HG03039 (cell line): Measurements from ENCODE around the gene TP53TG5.

Experiments
- ATAC-seq: cut with Tn5 transposase; IDR thresholded peaks from one replicate; pipeline ENCODE4 v1.9.1; 2021; ENCODE audit warnings: mild to moderate bottlenecking, moderate library complexity; ENCODE audit not compliant: unreplicated experiment

TP53TG5 gene

DNA sequence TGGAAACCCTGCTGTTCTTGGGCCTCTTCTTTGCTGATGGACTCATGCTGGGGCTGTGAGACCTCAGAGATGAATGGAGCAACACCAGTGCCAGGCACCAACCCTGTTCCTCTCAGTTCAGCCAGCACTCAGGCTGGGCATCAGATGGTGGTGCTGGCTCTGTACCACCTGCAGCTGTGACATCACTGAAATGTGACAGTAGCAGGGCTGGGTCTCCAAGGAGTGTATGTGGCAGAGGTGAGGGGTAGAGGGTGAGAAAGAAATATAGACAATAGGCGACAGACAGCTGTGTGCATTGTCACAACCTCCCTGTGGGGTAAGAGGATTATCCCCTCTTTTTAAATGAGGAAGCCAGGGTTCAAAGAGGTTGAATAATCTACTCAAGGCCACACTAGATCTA is at the start of gene TP53TG5:
TP53TG5 (minus strand) TSS at position 135 of the 400 bp plus-strand sequence; CDS start at position 46, 89 bp downstream.
- ATAC-seq = no peak

DNA sequence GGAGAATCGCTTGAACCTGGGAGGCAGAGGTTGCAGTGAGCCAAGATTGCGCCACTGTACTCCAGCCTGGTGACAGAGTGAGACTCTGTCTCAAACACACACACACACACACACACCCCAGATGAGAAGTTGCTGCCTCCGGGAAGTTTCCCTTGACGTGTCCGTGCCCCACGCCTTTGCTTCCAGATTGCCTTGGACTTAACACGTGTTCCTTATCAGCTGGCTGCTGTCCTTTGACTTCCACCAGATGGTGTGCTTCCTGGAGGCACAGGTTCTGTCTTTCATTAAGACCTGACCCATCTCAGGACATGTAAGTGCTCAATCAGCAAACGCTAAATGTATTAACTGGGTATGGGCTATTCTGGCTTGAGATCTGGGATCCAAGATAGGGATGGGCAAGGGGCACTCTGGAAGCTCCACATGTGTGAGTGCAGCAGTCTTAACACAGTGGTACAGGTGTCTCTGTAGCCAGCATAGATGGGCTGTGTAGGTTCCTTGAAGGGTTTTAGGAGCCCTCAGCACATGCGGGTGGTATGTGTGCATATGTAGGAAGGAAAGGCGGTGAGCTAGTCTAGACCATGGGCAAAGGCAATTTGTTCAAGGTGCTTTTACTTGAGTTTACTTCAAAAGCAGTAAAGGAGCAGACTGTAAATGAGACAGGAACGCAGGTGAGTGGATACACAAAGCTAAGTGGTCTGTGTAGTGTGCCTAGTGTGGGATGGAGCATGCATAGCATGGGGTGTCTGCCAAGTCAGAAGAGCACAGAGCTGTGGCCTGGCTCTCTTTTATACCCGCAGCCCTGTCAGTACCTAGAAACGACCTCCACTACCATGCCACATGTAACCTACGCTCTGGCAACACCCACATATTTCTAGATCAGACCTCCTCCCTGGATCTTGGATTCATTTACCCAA is 49.4 kb upstream of the TP53TG5 start:
- ATAC-seq = no peak

DNA sequence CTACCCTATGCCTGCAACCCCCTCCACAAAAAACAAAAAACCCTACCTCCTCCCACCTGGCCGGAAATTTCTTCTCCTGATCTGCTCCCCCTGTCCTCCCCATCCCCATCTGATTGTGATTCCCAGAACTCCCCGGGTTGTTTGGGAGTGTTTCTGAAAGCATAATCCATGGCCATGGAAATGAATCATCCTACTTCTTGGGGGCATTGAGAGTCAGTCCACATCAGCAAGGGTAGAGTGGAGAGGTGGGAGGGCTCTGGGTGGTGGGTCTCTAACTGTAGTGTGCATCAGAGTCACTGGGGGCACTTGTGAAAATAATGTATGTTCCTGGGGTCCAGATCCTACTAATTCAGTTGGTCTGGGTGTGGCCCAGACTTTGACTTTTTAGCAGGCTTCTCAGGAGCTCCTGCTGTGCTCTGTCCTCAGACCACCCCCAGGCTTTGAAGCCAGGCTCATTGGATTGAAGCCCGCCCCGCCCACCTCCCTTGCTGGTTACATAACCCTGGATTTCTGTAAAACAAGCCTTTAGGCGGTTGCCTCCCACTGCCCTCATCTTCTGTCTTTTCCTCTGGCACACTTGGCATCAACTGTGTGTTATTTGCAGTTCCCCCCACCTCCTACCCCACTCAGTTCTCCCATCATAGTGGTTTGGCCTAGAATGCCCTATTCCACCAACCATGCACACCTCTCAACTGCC is 48.3 kb upstream of the TP53TG5 start:
- no peak for ATAC-seq

DNA sequence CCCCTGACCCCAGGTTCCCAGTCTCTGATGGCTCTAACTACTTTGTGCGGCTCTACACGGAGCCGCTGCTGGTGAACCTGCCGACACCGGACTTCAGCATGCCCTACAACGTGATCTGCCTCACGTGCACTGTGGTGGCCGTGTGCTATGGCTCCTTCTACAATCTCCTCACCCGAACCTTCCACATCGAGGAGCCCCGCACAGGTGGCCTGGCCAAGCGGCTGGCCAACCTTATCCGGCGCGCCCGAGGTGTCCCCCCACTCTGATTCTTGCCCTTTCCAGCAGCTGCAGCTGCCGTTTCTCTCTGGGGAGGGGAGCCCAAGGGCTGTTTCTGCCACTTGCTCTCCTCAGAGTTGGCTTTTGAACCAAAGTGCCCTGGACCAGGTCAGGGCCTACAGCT is 47.4 kb upstream of the TP53TG5 start:
- ATAC-seq = no peak

DNA sequence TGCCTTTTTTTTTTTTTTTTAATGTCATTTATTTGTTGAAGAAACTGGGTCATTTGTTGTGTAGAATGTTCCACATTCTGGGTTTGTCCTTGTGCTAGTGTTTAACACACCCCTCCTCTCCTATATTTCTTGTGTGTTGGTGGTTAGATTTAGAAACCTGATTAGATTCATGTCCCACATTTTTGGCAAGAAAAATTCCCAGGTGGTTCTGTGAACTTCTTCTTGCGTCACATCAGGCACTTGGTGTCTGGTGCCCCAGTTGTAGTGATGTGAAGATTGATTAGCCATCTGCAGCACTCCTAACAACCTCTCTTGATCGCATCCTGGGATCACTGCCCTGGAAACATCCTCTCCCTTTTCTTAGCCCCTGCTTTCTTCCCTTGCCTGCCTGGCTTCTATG is 45.6 kb upstream of the TP53TG5 start:
- ATAC-seq = no peak

DNA sequence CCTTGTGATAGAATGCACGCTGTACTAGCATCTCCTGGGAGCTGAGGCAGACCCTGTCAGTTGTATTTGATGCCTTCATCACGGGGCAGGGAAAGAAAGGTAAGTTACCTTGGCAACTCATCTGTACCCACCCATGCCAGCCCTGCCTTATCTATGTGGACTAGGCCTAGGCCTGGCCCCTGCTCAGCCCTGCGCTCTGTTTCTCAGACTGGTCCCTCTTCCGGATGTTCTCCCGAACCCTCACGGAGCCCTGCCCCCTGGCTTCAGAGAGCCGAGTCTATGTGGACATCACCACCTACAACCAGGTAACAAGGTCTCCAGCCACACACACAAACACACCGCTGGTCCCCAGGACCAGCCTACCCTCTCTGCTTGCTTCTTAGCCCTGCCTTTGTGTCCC is 42.0 kb upstream of the TP53TG5 start:
- no peak for ATAC-seq

DNA sequence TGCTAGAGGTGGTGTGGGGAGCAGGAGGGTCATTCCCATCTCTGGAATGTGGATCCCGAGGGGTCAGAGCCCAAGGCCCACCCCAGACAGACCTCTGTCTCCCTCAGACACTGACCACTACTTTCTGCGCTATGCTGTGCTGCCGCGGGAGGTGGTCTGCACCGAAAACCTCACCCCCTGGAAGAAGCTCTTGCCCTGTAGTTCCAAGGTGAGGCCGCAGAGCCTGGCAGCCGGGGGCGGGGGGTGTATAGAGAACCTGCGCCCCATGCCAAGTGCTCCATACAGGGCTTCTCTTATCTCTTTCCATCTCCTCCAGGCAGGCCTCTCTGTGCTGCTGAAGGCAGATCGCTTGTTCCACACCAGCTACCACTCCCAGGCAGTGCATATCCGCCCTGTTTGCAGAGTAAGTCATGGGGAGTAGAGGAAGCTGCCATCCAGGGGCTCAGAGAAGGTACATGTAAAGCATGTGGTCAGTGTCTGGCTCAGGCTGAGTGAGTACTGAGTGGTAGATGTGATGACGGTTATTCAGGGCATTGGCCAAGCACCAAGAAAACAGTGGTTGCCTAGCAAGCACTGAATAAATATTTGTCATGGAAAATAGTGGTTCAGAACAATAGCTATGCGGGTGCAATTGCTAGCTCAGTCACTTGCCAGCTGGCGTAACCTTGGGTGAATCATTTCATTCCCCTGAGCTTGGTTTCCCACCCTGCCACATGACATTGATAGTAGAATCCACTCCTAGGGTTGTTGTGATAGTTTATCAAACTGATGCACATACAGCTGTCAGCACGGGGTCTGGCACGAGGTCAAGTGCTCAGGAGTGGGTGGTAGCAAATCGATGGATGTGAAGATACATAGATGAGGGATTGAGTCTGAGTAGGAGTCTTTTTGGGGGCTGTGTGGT is 41.3 kb upstream of the TP53TG5 start:
- peak; percentile 48 for ATAC-seq

DNA sequence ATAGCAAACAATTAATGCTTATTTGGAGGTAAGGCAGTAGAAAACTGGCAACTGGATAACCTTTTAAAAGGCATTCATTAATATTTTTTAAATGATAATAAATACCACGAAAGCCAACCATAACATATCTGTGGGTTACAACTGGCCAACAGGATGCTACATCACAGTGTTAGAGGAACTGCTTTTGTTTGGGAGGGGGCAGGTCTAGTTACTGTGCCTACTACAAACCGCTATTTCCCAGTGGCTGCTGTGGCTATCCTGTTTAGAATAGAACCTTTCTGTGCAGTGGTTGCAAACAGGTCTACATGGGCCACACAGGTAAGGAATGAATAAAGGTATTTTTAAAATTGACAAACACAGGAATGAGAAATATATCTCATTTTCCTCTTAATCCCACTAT is 38.8 kb upstream of the TP53TG5 start:
- ATAC-seq = no peak

DNA sequence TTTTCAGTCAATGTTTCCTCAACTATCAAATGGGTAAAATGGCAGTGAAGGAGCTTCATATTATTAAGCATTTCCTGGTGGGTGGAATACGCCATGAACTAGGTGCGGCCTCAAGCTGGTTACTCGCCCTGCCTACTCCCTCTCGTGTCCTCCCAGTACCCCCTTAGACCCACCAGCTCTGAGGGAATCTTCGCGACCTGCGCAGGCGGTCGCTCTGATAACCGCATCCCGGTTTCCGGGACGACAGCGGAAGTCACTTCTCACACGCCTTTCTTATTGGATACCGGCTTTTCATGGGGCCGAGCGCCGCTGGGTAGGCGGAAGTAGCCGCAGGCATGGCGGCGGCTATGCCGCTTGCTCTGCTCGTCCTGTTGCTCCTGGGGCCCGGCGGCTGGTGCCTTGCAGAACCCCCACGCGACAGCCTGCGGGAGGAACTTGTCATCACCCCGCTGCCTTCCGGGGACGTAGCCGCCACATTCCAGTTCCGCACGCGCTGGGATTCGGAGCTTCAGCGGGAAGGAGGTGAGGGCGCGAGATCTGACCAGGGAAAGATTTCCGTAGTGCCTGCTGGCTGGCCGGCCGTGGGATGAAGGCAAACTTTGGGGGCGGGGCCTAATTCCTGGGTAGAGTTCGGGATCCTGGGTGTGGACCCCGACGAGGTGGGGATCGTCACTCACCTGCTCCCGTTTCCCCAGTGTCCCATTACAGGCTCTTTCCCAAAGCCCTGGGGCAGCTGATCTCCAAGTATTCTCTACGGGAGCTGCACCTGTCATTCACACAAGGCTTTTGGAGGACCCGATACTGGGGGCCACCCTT is 37.9 kb upstream of the TP53TG5 start, which contains the start of gene PIGT:
PIGT (plus strand) TSS at position 320 of the 816 bp plus-strand sequence; CDS start at position 336, 16 bp downstream.
- ATAC-seq = peak; percentile 70

DNA sequence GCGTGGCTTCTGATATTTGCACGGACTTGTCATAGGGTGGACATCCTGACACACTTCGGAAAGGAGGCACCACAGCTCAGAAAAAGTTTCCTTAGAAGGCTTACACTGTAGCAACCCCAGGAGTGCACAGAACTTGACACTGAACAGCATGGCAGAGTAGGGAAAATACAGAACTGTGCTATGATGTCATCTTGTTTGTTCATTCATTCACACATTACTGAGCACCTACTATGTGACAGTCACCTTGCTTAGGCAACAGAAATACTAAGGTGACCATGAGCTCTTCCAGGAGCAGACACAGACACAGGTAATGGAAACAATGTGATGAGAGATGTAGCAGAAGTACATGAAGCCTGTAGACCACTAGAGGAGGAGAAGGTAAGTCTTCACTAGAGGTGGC is 35.4 kb upstream of the TP53TG5 start:
- no peak for ATAC-seq

DNA sequence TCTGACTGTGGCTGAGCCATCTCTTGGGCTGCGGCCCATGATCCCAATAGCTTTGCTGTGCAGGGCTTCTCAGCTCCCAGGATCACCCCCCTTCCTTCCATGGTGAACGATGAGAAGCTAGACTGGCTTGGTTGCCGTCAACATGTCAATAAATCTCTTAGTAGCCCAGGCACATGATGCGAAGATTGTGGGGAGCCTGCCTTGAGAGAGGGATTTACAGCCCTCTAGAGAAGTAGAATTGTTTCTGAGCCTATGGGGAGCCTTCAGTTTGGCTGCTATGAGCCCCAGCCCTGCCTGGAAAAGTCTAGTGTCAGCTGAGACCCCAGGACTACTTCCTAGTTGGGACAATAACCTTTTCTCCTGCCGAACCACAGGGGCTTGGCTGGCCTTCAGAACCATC is 34.5 kb upstream of the TP53TG5 start:
- ATAC-seq = no peak

DNA sequence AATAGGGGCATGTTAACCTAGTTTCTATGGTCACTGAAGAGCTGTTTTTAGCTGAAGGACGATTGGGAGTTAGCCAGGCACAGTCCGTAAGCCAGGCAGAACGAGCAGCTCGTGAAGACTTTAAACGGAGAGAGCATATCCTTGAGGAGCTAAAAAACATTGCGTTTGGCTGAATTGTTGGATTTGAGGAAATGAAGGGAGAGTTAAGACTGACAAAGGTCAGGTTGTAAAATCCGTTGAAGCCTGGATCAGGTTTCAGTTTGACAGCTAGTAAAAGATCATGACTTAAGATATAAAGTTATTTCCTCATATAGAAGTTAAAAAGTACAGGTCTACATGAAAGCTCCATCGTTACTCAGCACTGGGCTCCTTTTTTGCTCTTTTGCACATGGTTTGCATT is 32.8 kb upstream of the TP53TG5 start:
- no peak for ATAC-seq

DNA sequence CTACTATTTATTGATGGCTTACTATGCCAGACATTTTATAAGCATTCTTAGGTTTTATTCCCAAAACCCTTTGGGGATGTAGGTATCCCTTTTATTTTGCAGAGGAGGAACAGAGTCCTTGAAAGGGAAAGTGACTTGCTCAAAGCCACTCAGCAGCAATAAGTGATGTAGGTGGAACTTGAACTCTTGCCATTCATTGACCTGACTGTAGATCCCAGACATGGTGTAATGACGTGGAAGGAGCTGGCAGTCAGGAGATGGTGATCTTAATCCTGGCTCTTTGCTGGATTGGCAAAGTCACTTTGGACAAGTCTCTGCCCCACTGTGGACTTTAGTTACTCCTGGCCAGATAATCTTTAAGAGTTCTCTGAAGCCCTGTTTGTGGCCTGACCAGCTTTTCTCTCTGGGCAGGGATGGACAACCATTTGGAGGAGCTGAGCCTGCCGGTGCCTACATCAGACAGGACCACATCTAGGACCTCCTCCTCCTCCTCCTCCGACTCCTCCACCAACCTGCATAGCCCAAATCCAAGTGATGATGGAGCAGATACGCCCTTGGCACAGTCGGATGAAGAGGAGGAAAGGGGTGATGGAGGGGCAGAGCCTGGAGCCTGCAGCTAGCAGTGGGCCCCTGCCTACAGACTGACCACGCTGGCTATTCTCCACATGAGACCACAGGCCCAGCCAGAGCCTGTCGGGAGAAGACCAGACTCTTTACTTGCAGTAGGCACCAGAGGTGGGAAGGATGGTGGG is 31.6 kb upstream of the TP53TG5 start:
- ATAC-seq = no peak

DNA sequence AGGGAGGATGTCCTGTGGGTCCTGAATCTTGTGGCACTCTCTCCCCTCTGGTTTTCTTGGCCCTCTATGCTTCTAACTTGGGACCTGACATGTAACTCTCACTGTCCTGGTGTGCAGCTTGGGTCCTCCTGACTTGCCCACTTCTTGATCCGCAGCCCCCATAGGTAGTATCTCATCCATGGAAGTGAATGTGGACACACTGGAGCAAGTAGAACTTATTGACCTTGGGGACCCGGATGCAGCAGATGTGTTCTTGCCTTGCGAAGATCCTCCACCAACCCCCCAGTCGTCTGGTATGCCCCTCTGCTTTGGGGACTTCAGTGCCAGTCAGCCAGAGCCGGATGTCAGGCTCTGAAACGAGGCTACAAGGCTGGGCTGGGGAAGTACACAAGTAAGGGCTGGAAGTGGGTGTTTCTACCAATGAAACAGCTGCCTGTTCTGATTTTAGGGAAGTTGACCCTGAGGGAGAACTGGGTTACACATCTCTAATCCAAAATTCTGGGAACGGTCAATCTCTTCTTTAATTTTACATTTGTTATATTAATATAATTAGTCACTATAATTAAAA is 30.6 kb upstream of the TP53TG5 start:
- no peak for ATAC-seq

DNA sequence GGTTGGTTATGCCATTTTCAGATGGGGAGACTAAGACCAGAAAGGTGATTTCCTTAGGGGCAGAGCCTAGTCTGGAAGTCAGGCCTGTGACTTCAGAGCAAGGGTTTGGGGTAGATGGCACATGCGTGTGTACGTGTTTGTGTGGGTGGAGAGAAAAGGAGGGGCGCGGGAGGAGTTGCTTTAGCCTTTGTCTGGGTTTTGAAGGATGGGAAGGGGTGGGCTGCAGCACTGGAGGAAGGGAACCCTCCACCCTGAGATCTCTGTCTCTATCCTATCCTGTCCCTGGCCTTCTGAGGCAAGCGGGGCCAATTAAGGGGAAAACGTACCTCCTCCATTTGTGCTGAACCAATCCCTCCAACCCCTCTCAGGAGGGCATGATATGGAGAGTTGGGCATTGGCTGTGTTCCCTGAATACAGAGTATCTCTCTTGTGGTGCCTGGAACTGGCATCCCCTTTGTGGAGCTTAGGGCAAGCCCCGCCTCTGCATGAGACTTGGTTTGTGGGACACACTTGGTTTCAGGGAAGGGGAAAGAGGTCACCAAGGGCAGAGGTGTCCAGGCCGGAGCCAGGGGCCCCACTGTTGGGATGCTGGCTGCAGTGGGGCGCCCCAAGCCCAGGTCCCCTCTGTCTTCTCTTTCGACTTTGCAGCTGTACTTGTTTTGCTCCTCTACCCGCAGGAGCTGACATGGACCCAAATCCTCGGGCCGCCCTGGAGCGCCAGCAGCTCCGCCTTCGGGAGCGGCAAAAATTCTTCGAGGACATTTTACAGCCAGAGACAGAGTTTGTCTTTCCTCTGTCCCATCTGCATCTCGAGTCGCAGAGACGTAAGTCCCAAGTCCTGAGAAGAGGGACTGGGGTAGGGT is 29.9 kb upstream of the TP53TG5 start, which contains the start of gene DBNDD2:
DBNDD2 (plus strand) TSS at position 507 of the 863 bp plus-strand sequence; CDS start at position 686, 179 bp downstream.
- no peak for ATAC-seq

DNA sequence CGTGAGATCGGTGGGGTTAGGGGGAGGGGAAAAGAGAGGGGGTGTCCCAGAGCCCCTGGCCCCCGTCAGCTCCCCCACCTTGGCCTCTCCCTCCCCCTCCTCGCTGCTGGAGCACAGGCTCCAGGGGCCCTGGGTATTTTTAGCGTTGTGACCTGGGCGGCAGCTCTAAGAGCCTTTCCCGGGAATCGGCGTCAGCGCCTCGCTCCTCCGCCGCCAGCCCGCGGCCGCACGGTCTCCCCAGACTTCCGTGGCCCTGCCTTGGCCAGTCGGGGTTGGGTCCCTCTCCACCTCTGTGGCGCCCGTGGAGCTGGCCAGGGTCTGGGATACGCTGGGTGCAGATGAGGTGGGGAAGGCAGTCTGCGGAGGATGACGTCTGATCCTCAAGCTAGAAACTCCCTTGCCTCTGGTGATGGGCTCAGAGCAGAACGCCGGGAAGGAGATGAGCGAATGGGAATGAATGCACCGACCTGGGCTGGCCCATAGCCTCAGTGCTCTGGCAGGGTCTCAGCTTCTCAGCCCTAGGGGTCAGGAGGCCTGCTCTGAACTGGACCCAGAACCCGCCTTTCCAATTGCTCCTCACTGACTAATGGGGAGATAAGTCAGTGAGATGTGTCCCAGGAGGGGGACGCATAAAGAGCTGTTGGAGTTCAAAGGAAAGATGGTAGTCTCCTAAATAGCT is 29.1 kb upstream of the TP53TG5 start:
- ATAC-seq = no peak

DNA sequence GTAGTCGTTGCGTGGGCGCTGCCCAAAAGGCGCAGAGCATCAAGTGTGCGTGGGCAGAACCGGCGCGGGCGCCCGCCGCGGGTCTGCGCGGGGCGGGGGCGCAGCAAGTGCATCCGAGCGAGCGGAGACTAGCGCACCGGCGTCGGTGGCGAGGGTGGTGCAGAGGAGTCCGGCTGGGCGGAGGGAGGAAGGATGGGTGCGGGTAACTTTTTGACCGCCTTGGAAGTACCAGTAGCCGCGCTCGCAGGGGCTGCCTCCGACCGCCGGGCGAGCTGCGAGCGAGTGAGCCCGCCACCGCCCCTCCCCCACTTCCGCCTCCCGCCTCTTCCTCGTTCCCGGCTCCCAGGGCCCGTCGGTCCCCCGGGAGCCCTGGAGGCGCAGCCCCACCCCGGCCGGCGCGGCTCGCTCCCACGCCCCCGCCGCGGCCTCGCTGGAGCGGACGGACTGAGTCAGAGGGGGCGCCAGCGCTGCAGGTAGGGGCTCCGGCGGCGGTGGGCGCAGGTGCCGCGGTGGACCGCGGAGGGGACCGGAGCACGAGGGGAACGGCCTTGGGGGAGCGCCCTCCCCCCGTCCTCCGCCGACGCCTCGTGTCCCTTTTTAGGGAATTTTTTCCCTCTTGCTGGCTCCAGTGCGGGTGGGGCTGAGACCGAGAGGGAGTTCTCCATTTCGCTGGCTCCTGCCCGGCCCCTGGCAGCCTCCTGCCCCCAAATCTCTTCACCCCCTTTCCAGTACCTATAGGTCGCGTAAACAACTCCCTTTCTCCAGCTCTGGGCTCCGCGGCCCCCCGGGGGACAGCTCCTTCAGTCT is 28.3 kb upstream of the TP53TG5 start:
- ATAC-seq = no peak
